ENCODE results near the gene CASP7. TPM values are rescaled to one million over a fixed set of nuclear protein-coding genes. Genes with fewer than 3 reads are reported as not detected.

CASP7 gene
- total RNA-seq, 3 donors from 2014 or later = 19.0 to 27.2 (median 24.3) TPM

- intact Hi-C loops (cut with DNase I; ENCODE audit: low total_unique reads) = no loop called here
- no peaks in the 10 kb centered on the region for H3K36me3 ChIP-seq
- H3K9me3 ChIP-seq = no peaks in the 10 kb centered on the region
- H3K27me3 ChIP-seq = no peaks in the 10 kb centered on the region
- no peaks in the 10 kb centered on the region for H3K4me1 ChIP-seq
- H3K27ac ChIP-seq = no peak overlapping the region
- H3K4me3 ChIP-seq = no peak overlapping the region
- TF ChIP-seq CTCF (IDR thresholded peaks at IDR 0.05) = no peak
- TF ChIP-seq POLR2A (IDR thresholded peaks at IDR 0.05) = no peak
- TF ChIP-seq POLR2AphosphoS5 (IDR thresholded peaks at IDR 0.05) = no peak
- DNase-seq (ENCODE audit: low spot score in 2 of 2) = no peak
Measured at GRCh38 chr10:113746217-113746957, 66.7 kb downstream of the CASP7 start.

GRCh38 chr10:113751181-113751732 is 71.5 kb downstream of the CASP7 start, which contains the start of gene PLEKHS1:
PLEKHS1 (plus strand) TSS chr10:113751682; CDS start chr10:113755278, 3,596 bp downstream.
- DNase-seq (ENCODE audit: low spot score in 2 of 2) = peak in 1 of 2 donors; percentile 75
- Histone ChIP-seq H3K27ac (peak within 1 kb of the TSS; percentile 71 to 84), H3K4me3 (peak within 1 kb of the TSS in 2 of 3 donors; percentile 42 to 58), H3K9me3 (no peaks in the 10 kb centered on the region), H3K36me3 (no peaks in the 10 kb centered on the region), H3K4me1 (no peaks in the 10 kb centered on the region), H3K27me3 (no peaks in the 10 kb centered on the region)
- TF ChIP-seq POLR2AphosphoS5 (IDR thresholded peaks at IDR 0.05) = peak in 1 of 3 donors; percentile 59
- no peak for TF ChIP-seq CTCF (IDR thresholded peaks at IDR 0.05)
- no peak for TF ChIP-seq POLR2A (IDR thresholded peaks at IDR 0.05)
- intact Hi-C loops (cut with DNase I; ENCODE audit: low total_unique reads) = no loop called here

GRCh38 chr10:113752553-113752952 is 72.8 kb downstream of the CASP7 start:
- intact Hi-C loops (cut with DNase I; ENCODE audit: low total_unique reads) = no loop called here
- H3K9me3 ChIP-seq = no peaks in the 10 kb centered on the region
- no peaks in the 10 kb centered on the region for H3K27me3 ChIP-seq
- no peak for DNase-seq (ENCODE audit: low spot score in 2 of 2)
- TF ChIP-seq CTCF (IDR thresholded peaks at IDR 0.05) = no peak
- TF ChIP-seq POLR2AphosphoS5 (IDR thresholded peaks at IDR 0.05) = no peak
- TF ChIP-seq POLR2A (IDR thresholded peaks at IDR 0.05) = no peak
- peak overlapping the region; percentile 71 to 84 for H3K27ac ChIP-seq
- H3K4me3 ChIP-seq = peak overlapping the region in 2 of 3 donors; percentile 42 to 58
- no peaks in the 10 kb centered on the region for H3K36me3 ChIP-seq
- H3K4me1 ChIP-seq = no peaks in the 10 kb centered on the region

- Histone ChIP-seq H3K27me3 (no peaks in the 10 kb centered on the region), H3K36me3 (no peaks in the 10 kb centered on the region), H3K9me3 (no peaks in the 10 kb centered on the region), H3K4me3 (peak overlapping the region in 2 of 3 donors; percentile 42 to 58), H3K4me1 (no peaks in the 10 kb centered on the region), H3K27ac (peak overlapping the region in 1 of 2 donors; percentile 71)
- DNase-seq (ENCODE audit: low spot score in 2 of 2) = no peak
- no peak for TF ChIP-seq POLR2A (IDR thresholded peaks at IDR 0.05)
- no peak for TF ChIP-seq CTCF (IDR thresholded peaks at IDR 0.05)
- TF ChIP-seq POLR2AphosphoS5 (IDR thresholded peaks at IDR 0.05) = no peak
- intact Hi-C loops (cut with DNase I; ENCODE audit: low total_unique reads) = no loop called here
Measured at GRCh38 chr10:113753020-113753692, 73.4 kb downstream of the CASP7 start.

GRCh38 chr10:113754125-113754524 is 74.4 kb downstream of the CASP7 start:
- H3K4me1 ChIP-seq = no peaks in the 10 kb centered on the region
- TF ChIP-seq POLR2A (IDR thresholded peaks at IDR 0.05) (no peak), CTCF (IDR thresholded peaks at IDR 0.05) (no peak), POLR2AphosphoS5 (IDR thresholded peaks at IDR 0.05) (no peak)
- H3K36me3 ChIP-seq = no peaks in the 10 kb centered on the region
- DNase-seq (ENCODE audit: low spot score in 2 of 2) = no peak
- H3K4me3 ChIP-seq = no peak overlapping the region
- H3K27ac ChIP-seq = peak overlapping the region in 1 of 2 donors; percentile 71
- intact Hi-C loops (cut with DNase I; ENCODE audit: low total_unique reads) = no loop called here
- H3K27me3 ChIP-seq = no peaks in the 10 kb centered on the region
- no peaks in the 10 kb centered on the region for H3K9me3 ChIP-seq
